Activated CD8-positive, alpha-beta memory T cell treated with anti-CD3 and anti-CD28 coated beads, Interleukin-2, amount 50 U/mL, for 48 hours (primary cell): Measurements from ENCODE around the gene NKAIN2.

Source experiments
- DNase-seq: peaks from one replicate; pipeline ENCODE4 v3.0.0-alpha.2; 2020

The NKAIN2 gene

DNA sequence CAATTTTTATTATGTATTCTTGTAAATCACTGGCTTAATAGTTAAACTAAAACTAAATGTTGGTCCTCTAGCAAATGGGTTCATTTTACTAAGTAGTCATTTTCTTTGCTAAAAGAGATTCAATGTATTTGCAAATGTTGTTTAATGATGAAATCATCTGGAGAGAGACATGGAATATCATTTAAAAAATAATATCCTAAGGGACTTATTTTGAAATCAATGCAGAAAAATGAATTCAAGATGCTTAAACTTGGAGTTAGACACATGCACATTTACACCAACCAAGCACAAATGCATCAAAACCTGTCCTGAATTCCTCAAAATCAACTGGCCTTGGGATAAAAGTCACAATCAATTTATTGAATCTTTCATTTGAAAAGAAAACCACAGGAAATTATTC lies 993.6 kb downstream of the NKAIN2 start:
- no peak for DNase-seq

DNA sequence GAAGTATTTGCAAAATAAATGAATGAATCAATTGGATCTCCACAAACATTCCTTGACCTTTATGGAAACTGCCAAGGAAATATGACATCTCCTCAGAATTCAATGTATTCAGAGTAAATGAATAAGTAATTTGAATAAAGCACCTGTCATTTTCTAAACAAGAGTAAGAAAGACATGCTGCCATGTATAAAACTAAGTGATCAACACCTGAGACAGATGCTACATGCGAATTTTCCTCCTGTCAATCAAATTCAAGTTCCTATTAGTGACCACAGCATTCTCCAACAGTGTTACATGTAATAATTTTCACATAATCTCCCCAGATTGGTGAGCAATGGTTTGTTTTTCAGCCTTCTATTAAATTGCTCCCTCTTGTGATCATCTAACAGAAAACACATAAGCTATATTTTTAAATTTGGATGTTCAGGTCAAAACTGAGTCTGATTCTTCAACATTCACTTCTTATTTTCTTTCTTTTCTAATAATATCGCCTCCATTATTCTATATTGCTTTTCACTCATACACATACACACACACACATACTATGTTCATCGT lies 995.4 kb downstream of the NKAIN2 start:
- DNase-seq = no peak

- DNase-seq = no peak
Measured at GRCh38 chr6:124799638-124800037, 996.0 kb downstream of the NKAIN2 start.

- no peak for DNase-seq
Measured at GRCh38 chr6:124800222-124800621, 996.6 kb downstream of the NKAIN2 start.

DNA sequence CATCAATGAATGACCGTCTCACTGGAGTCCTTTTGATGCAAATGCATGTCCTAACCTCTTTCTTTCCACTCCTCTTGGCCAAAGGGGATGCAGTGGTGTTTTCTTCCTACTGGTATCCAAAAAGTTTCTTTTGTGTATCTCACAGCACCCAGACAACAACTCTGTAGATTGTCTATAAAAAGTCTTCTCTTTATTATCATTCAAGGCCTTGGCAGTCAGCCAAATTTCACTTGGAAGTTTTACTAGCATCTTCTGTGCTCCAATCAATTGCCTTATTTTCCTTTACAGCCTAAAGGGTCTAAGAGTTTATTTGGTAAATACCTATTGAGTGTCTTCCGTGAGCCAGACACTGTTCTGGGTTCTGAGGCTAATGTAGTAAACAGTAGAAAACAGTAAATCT lies 1008.4 kb downstream of the NKAIN2 start:
- no peak for DNase-seq

DNA sequence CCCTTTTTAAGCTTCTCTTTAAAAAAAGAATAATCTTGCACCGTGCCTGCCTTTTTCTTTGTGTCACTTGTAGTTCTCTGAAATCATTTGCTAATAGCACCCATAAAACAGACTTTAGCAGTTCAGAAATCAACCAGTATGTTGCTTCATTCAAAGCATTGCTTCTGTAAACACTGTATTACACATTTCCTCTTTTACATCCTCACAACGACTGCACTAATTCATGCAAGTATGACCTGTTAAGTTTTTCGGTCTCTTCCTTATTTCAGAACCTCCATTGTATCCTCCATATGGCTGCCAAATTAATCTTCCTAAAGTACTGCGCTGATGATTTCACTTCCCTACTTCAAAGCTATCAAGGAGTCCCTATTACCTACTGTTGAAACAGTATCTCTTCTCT lies 1015.7 kb downstream of the NKAIN2 start:
- no peak for DNase-seq

- no peak for DNase-seq
Measured at GRCh38 chr6:124822204-124822613, 1018.5 kb downstream of the NKAIN2 start.

DNA sequence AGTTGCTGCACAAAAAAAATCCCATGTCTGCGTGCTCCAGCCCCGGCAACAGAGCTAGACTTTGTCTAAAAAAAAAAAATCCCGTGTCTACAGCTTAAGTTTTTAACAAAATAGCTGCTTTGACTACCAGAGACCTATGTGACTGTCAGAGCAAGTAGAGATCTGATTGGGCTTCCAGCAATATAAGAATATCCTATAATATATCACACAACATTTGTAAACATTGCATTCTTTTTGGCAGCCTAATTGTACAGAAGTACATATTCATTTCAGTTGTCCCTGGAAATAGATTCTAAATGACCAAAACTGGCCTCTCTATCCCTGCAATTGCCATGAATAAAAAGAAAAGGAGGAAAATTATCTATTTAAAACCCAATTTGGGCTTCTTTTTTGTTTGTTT lies 1019.1 kb downstream of the NKAIN2 start:
- DNase-seq = no peak

DNA sequence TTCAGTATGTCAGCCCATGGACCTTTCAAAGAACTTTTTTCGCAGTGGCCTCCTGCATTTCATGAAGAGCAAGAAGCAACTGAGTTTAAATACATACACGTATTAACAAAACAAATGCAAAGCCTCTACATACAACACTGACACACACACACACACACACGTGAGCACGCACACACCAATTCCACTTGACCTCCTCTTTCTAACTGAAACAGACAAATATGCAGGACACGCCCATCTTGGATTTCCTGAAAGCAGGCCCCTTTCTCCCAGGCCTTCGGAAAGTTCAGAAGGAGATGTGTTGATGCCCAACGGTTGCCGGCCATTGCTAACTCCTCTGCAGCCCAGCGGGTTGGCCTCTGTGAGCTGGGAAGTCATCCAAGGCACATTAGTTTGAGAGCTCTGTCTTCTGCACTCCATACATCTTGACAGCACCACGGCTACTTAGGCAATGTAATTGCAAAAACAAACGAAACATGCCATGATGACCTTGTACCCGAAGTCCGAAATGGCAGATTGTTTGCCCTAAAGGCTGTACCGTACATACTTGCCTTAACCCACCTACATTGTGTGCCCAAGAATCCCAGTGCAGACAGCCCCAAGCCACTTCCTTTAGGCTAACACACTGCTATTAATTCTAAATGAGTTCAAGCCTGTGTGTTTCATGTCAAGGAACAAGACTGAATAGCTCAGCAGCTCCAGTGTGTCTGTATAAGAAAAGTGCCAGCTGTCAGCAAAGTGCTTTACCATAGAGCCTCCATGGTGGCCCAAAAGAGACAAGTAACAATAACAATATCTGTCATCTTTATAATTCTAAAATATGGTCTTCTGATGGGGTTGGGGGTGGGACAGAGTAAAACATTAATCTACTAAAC lies 1019.8 kb downstream of the NKAIN2 start:
- no peak for DNase-seq

GRCh38 chr6:124825564-124825963 lies 1021.9 kb downstream of the NKAIN2 start:
- DNase-seq = no peak

DNA sequence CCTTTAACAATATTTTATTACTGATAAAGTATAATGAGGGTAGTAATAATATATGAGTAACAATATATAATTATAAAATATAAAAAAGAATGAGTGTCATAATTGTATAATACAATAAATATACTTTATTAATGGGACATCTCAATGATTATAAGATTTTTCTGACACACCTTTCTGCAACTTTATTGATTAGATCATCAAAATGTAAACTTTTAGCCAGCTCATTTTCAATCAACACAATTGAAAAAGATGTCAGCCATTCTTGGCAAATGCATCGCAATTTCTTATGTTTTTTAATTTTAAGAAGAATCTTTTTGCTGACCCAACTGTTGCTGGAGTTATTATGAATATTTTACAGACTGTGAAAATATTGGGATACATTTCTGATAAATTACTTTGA lies 1026.2 kb downstream of the NKAIN2 start:
- no peak for DNase-seq

- DNase-seq = no peak
Measured at GRCh38 chr6:124830506-124830905, 1026.8 kb downstream of the NKAIN2 start.

GRCh38 chr6:124854338-124854922 lies 1050.8 kb downstream of the NKAIN2 start:
- DNase-seq = no peak

- DNase-seq = no peak
Measured at GRCh38 chr6:124857746-124858145, 1054.1 kb downstream of the NKAIN2 start.

DNA sequence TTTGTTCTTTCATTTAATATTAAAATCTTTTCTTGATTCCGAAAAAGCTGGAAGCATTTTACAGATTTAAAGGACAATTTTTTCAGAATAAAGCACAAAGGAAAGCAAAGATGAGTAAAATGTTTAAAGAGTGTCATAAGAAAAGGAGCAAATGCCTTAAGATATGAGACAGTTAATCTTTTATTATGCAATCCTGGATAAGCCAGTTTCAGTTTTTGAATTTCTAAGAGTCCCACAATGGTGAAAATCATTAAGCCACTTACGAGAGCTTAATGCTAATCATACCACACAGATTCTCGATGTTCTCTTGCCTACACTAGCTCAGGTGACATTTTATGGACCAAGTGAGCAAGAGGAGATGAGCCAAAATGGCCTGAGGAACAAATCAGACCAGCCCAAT lies 1054.9 kb downstream of the NKAIN2 start:
- DNase-seq = no peak

GRCh38 chr6:124859366-124859765 lies 1055.7 kb downstream of the NKAIN2 start:
- no peak for DNase-seq

DNA sequence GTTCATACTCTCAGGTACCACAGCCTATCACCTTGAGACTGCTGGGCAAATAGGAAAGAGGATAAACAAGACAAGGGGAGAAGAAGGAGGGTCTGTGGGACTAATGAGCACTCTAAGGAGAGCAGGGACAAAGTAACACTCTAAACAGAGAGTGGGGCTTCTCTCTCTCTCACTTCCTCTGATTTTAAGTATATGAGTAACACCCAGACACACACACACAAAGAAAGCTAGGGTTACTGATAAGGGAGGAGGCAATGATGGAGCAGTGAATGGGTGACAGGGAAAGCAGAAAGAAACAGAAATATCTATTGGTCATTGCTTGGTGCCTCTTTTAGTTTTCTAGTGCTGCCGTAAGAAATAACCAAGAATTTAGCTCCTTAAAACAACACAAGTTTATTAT lies 1062.4 kb downstream of the NKAIN2 start:
- DNase-seq = no peak

DNA sequence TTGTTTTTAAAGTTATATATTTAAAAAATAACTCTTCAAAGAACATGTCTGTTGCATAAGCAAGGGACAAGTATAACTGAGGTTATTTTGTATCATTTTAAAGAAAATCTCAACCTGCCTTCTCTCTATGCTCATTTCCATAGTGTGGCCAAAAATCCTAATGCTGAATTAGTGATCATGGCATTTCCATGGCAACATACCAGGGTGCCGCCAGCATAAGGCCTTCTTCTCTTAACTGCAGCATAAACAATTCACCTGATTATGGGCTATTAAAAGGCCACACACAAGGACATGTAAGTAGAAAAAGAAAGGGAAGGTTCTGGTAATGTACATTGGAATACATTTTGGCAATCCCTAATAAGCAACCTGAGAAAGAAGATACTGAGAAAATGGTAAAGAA lies 1063.5 kb downstream of the NKAIN2 start:
- DNase-seq = no peak

DNA sequence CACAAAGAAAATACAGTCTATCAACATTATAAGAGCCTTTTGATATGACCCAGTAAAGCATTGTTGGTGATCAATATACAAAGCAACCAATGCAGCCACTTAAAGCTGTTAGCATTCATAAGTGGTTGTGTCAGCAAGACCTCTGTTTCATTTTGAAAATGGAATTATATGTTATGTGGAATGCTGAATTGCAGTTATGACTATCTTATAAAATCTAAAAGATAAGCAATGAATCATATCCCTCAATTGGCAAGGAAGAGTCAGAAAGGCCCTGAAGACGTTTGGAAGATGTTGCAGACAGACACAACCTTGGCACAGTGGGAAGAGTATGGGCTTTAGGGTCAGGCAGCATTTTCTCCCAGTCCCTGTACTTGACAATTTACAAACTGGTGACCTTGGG lies 1064.8 kb downstream of the NKAIN2 start:
- no peak for DNase-seq

GRCh38 chr6:124869416-124869815 lies 1065.8 kb downstream of the NKAIN2 start:
- DNase-seq = no peak

GRCh38 chr6:124870611-124871459 lies 1067.2 kb downstream of the NKAIN2 start:
- DNase-seq = no peak

DNA sequence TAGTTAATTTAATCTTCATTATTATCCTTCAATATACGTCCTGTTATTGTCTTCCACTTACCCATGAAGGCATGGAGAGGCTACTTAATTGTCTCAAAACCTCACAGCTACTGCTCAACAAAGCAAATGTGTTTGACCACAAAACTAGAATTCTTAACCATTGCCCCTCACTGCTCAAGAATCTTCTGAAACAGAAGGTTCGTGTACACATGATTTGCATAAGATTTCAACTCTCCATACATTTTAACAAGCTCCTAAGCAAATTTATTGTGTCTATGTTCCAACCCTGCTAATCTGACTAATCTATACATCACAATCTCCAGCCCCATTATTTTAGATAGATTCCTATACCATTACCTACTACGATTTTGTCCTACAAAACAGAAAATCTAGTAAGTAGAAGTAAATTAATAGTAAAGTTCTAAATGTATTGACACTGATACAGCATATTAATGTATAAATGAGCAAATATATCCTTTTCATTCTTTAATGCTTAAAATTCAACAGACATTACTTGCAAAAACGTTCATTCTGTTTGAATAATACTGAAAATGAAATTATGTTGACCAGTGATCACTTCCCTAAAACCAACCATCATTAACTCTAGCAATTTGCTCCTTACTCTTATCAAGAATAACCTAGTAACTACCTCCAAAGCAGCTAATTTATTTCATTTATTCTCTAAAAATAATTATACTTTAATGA lies 1068.8 kb downstream of the NKAIN2 start:
- DNase-seq = no peak

DNA sequence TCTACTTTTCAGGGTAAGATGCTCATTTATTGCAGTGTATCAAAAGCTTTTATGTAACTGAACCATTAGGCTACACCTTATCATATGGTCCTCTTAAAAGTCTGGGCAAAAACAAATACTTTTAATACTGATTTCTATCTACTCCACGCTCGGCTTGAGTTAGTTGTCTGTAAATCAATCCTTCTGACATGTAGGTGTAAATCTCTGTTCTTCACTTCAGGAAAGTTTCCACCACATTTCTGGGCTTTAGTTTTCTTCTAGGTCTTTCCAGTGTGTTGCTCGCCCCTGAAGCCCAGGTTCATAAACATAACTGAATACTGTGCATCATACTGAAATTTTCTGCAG lies 1069.4 kb downstream of the NKAIN2 start:
- DNase-seq = no peak
